Measurements from ENCODE around the gene SND1. TPM values are rescaled to one million over a fixed set of nuclear protein-coding genes. Genes with fewer than 3 reads are reported as not detected.
A peak's percentile ranks its signal among the peaks of the same experiment; 100 is the strongest.

SND1 gene
- total RNA-seq, 1 donor: 202 TPM

GRCh38 chr7:128042012-128042411 lies 390.0 kb downstream of the SND1 start:
- no peak overlapping the region for H3K4me3 ChIP-seq (ENCODE audit: low read depth, low read length)
- no peak for TF ChIP-seq CTCF (IDR thresholded peaks at IDR 0.05; ENCODE audit: insufficient read depth, low read length)

GRCh38 chr7:128044064-128044463 lies 392.1 kb downstream of the SND1 start:
- no peak for DNase-seq (ENCODE audit: low read depth)
- TF ChIP-seq CTCF (IDR thresholded peaks at IDR 0.05; ENCODE audit: insufficient read depth, low read length): no peak
- no peak overlapping the region for H3K4me3 ChIP-seq (ENCODE audit: low read depth, low read length)

More at GRCh38 chr7:128042012-128042411, 390.0 kb downstream of the SND1 start:
- DNase-seq (ENCODE audit: low read depth): no peak

- DNase-seq (ENCODE audit: low read depth): no peak
- H3K4me3 ChIP-seq (ENCODE audit: low read depth, low read length): no peak overlapping the region
- TF ChIP-seq CTCF (IDR thresholded peaks at IDR 0.05; ENCODE audit: insufficient read depth, low read length): no peak
Observed at GRCh38 chr7:128045158-128045557, 393.2 kb downstream of the SND1 start.

GRCh38 chr7:128045766-128046165 lies 393.8 kb downstream of the SND1 start:
- TF ChIP-seq CTCF (IDR thresholded peaks at IDR 0.05; ENCODE audit: insufficient read depth, low read length): no peak
- DNase-seq (ENCODE audit: low read depth): peak; percentile 43
- H3K4me3 ChIP-seq (ENCODE audit: low read depth, low read length): no peak overlapping the region

GRCh38 chr7:128052404-128052803 lies 400.4 kb downstream of the SND1 start:
- H3K4me3 ChIP-seq (ENCODE audit: low read depth, low read length): no peak overlapping the region
- no peak for DNase-seq (ENCODE audit: low read depth)
- no peak for TF ChIP-seq CTCF (IDR thresholded peaks at IDR 0.05; ENCODE audit: insufficient read depth, low read length)

- DNase-seq (ENCODE audit: low read depth): peak; percentile 39
- H3K4me3 ChIP-seq (ENCODE audit: low read depth, low read length): no peak overlapping the region
- TF ChIP-seq CTCF (IDR thresholded peaks at IDR 0.05; ENCODE audit: insufficient read depth, low read length): no peak
Observed at GRCh38 chr7:128053023-128053422, 401.0 kb downstream of the SND1 start.

GRCh38 chr7:128053991-128054390 lies 402.0 kb downstream of the SND1 start:
- no peak for TF ChIP-seq CTCF (IDR thresholded peaks at IDR 0.05; ENCODE audit: insufficient read depth, low read length)
- no peak overlapping the region for H3K4me3 ChIP-seq (ENCODE audit: low read depth, low read length)
- DNase-seq (ENCODE audit: low read depth): no peak
